PFSK-1 (cell line): ENCODE measurements around the gene SAMM50.

Experiments
- TAF1 ChIP-seq: IDR thresholded peaks from 2 replicates; pipeline ENCODE4 v1.6.1; 2012; ENCODE audit warnings: low read length, control low read depth, borderline replicate concordance; ENCODE audit not compliant: insufficient read depth
- TF ChIP-seq, protein P1 (sequence below), 2 experiments: IDR thresholded peaks; 2 replicates each; pipeline versions ENCODE4 v1.6.1 to v1.8.0; 2011 to 2012; ENCODE audit warnings: low read depth in 2 of 2, low read length in 2 of 2, control low read depth in 1 of 2, inconsistent platforms in 1 of 2, mild to moderate bottlenecking in 1 of 2, moderate library complexity in 1 of 2; ENCODE audit not compliant: insufficient read depth in 1 of 2

DNA sequence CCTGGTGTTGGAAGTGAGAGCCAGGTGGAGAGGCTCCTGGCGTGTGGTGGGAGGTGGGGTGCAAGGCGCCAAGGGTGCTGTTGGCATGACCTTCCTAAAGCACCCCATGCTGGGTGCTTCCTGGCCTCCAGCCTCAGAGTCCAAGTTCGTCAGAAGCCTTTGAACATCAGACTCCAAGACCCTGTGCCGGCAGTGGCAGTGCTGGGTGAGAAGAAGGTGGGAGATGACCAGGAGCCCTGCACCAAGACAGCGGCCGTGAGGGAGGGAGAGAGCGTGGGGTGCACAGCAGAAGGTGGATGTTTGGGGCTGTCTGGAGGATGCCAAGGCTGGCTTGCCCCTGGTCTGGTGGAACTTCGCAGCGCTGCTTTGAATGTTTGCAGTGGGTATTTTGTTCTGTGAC is 39.2 kb downstream of the SAMM50 start:
- TF ChIP-seq TAF1 = no peak
- TF ChIP-seq, protein P1, sequence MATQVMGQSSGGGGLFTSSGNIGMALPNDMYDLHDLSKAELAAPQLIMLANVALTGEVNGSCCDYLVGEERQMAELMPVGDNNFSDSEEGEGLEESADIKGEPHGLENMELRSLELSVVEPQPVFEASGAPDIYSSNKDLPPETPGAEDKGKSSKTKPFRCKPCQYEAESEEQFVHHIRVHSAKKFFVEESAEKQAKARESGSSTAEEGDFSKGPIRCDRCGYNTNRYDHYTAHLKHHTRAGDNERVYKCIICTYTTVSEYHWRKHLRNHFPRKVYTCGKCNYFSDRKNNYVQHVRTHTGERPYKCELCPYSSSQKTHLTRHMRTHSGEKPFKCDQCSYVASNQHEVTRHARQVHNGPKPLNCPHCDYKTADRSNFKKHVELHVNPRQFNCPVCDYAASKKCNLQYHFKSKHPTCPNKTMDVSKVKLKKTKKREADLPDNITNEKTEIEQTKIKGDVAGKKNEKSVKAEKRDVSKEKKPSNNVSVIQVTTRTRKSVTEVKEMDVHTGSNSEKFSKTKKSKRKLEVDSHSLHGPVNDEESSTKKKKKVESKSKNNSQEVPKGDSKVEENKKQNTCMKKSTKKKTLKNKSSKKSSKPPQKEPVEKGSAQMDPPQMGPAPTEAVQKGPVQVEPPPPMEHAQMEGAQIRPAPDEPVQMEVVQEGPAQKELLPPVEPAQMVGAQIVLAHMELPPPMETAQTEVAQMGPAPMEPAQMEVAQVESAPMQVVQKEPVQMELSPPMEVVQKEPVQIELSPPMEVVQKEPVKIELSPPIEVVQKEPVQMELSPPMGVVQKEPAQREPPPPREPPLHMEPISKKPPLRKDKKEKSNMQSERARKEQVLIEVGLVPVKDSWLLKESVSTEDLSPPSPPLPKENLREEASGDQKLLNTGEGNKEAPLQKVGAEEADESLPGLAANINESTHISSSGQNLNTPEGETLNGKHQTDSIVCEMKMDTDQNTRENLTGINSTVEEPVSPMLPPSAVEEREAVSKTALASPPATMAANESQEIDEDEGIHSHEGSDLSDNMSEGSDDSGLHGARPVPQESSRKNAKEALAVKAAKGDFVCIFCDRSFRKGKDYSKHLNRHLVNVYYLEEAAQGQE (IDR thresholded peaks at IDR 0.05; ENCODE audit: insufficient read depth in 1 of 2, low read depth in 2 of 2, low read length in 2 of 2) = no peak
